GM21528 (cell line): ENCODE results near the gene TAPBP.
A peak's percentile ranks its signal among the peaks of the same experiment; 100 is the strongest.

Experiments
- ATAC-seq: cut with Tn5 transposase; IDR thresholded peaks from one replicate; pipeline ENCODE4 v1.9.1; 2021; ENCODE audit warnings: mild to moderate bottlenecking, moderate library complexity; ENCODE audit not compliant: unreplicated experiment, low FRiP score

The TAPBP gene

DNA sequence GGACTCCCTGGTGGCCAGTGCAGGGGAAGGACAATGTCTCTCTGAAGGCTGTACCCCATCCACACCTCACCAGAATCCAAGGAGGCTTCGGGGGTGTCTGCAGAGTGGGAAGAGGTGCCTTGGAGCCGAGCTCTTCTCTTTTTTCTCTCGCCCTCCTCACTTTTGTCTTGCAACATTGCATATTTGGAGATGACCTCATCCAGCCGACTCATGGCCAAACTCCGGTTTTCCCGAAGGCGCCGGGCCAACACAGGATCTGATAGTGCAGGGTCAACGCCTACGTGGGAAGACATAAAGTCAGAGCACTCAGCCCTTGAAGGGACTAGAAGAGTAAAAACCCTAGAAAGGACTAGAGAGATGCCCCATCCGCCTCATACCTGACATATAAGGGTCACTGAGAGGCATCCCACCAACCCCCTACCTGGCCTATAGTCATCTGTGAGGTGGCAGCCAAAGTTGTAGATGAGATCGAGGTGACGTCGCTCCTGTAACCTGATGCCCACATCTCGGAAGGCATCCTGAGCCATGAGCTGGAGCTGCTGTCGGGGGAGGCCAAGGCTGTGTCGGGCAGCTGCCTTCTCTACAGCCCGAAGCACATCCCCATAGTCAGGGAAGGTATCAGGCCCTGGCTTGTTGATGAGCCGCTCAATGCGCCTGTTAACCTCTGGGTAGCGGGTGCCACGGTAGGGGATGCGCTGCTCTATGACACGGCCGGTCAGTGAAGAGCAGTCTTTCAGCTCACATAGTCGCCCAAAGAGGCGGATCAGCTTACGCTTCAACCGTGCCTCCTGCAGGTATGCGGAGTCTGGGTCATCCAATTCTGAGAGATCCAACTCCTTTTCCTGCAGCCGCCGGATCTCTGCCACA lies 6.7 kb upstream of the TAPBP start:
- no peak for ATAC-seq

DNA sequence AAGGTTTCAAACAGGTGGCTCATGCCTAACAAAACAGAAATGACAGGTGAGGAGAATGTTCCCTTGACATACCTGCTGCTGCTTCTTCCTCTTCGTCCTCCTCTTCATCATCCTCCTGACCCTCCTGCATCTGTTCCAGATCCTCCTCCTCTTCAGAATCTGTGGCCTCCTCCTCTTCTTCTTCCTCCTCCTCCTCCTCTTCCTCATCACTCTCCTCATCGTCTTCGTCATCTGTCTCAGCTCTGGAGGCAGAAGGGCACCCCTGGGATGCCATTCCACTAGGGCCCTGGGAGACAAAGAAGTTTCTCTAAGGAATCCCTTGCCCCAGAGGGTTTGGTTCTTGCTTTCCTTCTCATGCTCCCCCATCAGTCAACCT lies 6.0 kb upstream of the TAPBP start:
- ATAC-seq, result no peak

DNA sequence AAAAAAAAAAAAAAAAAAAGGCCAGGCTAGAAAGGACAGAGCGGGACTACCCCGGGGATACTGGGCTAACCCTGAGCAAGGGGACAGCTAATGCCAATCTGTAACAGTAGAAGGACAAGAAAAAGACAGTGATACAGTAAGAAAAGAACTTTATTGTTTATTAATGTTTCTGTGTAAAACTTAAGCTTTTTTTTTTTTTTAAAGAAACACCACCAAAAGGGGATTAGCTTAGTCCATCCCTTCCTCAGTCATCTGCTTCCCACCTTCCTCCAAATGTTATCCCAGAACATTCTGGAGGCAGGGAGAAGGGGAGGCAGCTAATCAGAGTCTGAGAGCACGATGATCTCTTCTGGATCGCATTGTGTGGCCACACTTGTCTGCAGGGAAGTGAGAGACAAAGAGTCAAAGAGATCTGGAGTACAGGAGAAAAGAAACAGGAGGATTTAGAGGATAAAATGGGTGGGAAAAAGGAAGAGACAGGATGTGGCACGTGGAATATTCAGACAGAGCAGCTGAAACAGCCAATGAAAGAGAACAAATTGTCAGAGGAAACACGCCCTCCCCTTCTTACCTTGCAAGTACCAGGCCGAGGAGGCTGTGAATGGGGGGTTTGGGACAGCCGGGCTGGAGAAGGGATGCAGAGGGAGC lies 4.7 kb upstream of the TAPBP start:
- ATAC-seq, result no peak

DNA sequence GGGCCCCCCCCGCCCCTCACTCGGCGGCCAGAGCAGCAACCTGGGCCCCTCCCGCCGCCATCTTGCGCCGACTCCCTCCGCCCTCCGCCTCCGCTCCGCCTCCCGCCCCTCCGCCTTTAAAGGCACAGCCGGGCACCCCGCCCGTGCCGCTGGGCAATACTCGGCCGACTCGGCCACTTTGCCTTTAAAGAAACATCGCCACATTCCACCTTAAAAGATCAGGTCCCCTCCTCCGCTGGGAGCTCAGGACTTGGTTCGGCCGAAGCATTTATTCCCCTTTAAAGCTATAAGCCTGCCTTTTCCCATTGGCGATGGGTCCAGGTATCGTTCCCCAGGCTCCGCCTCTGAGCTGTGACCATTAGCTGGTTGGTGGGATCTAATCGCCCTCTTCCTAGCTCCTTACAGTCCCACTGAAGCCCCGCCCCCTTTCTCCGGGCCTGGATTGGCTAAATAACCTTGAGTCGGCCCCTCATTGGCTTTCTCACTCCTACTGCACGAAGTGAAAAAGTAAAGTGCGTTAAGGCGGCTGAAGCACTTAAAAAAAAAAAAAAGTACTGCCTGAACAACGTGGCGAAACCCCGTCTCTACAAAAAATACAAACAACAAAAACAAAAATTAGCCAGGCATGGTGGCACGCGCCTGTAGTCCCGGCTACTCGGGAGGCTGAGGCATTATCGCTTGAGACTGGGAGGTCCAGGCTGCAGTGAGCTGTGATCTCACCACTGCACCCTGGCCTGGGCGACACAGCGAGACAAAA lies 4.0 kb upstream of the TAPBP start, which contains the start of gene ZBTB22:
TSS of gene ZBTB22 (minus strand) at position 76 of the 757 bp plus-strand sequence. CDS start 828 bp downstream, outside the sequence.
- ATAC-seq, result peak; percentile 42

DNA sequence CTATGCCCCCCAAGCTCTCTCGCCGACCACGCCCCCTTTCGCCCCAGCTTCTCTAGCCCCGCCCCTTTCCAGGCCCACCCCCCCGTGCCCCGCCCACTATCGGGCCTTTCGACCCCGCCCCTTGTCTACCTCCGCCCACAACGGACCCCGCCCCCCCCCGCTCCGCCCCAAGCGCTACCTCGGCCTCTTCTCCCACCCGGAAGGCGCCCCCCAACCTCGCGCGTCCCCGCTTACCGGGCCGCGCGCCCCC lies 3.5 kb upstream of the TAPBP start:
- no peak for ATAC-seq

DNA sequence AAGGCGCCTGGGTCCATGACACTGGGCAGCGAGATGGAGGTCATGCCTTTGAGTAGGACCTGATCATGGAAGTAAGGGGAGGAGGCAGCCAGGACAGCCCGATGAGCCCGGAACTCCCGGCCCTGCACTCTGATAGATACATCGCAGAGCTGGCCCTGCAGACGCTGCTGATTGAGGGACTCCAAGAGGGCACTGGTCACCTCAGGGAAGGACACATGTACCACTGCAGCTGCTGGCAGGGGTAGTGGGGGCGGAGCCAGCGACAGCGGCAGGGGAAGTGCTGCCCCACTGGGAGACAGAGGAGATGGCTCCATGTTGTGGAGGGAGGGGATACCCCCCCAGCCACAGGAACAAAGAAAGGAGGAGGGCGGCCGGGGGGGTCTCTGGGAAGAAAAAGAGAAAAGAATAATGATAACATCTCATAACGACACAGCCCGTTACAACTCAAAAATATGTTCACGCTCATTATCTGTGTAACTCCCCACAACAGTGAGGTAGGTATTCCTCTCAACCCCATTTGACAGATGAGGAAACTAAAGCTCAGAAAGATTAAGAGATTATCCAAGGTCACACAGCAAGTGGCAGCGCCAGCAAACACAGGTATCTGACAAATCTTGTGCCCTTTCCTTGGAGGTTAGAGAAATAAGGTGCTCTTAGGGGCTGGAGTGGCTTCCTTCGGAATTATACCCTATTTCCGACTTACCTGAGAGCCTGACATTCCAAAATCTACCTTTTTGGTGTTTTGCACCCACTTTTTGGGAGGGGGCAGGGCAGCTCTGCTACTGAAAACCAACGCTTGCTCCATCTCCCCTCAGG lies 2.9 kb upstream of the TAPBP start:
- no peak for ATAC-seq

DNA sequence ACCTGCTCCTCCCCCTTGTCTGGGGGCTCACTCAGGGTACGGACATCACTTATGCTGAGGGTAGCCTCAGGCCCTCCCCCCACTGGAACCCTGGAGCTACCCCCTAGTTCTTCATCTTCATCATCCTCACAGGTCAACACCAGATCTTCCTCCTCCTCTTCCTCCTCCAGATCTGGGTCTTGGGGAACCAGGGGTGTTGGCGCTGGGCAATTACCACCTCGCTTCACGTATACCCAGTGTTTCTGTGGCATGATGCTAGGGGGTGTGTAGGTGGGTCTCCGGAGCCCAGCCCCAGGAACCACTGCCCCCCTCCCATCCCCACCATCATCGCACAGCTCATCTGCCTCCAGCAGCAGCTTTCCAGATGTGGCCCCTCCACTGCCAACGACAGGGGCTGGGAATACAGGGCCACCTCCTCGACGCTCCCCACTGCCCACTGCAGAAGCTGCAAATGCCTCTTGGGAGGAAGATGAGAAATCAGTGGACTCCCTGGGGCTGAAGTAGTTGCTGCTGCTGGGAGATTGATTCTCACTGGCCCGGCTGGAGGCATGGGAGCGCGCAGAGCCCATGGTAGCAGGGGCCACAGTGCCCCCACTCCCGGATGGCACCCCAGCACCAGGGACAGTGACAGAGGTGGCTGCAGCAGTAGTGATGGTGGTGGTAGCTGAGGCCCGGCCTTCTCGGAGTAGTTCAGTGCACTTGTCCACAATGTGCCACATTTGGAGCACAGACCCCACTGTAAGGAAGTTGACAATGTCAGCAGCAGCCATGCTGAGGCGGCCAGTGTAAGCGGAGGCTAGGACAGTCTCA lies 2.1 kb upstream of the TAPBP start:
- ATAC-seq, result no peak

DNA sequence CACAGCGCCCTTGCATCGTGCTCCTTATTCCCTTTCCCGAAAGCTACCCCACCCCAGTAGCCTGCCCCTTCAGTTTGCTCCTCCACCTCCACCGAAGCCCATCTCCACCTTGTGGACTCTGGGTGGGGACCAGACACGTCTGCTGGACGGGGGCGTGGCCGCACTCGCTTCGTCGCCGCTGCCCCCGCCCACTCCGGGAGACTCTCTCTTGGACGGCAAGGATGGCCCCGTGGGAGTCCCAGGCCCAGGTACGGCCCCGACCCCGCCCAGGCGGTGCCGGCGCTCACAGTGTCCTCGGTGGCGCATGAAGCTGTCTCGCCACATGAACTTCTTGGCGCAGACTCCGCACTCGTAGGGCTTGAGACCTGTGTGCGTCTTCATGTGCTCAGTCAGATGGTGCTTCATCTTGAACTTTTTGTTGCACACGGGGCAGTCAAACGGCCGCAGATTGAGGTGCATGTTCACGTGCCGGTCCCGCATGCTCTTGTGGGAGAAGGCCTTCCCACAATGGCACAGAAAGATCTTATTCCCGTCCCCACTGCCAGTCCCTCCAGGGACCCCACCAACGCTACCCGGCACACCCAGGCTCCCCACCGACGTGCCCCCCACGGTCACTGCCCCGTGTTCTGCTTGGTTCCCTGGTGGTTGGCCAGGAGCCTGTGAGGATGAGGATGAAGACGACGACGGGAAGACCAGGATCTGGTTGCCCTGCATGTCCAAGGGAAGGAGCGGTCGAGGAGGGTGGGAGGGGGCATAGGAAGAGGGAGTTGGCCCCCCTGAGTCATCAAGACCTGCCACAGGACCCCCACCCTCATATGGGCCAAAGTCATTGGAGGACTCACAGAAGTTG lies 1.3 kb upstream of the TAPBP start:
- no peak for ATAC-seq

DNA sequence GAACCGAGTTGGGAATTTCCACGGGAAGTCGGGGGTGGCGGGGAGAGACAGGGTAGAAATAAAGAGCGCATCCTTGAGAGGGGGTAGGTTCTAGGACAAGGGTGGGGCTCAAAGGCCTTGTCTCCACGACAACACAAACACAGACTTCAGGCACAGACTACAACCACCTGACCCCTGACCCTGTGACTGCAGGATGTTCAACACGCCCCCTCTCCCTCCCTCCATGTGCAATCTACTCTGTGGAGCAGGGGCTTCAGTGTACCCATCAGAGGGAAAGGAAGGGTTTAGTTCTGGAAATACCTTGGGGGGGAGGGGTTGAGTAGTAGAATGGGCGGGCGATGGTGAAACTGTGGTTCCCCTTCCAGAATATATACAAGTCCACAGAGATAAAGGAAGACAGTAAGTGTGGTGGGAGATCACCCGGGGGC lies 651 bp upstream of the TAPBP start:
- ATAC-seq, result no peak

DNA sequence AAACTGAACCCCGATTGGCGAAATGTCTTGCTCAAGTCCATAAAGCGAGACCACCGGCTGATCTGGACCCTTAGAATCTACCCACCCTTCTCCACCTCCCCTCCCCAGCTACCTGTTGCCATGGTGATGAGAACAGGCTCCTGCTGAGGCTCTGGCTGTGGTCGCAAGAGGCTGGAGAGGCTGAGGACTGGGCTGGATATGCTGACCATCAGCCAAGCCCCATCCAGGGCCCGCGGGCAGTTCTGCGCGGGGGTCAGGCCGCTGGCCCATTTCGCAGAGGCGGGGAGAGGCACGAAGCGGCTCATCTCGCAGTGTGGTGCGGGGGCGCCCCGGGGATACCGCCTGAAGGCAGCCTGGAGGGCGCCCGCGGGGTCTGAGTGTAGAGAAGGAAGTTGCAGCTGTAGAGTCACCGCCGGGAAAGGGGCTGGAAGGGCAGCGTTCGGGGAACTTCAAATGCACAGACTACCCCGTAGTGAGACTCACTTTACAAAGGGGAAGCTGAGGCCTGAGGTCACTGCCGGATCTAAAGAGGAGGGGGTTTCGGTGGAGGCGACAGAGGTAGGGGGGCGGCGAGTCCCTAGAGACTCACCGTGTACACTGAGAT lies 671 bp downstream of the TAPBP start:
- peak; percentile 4 for ATAC-seq

DNA sequence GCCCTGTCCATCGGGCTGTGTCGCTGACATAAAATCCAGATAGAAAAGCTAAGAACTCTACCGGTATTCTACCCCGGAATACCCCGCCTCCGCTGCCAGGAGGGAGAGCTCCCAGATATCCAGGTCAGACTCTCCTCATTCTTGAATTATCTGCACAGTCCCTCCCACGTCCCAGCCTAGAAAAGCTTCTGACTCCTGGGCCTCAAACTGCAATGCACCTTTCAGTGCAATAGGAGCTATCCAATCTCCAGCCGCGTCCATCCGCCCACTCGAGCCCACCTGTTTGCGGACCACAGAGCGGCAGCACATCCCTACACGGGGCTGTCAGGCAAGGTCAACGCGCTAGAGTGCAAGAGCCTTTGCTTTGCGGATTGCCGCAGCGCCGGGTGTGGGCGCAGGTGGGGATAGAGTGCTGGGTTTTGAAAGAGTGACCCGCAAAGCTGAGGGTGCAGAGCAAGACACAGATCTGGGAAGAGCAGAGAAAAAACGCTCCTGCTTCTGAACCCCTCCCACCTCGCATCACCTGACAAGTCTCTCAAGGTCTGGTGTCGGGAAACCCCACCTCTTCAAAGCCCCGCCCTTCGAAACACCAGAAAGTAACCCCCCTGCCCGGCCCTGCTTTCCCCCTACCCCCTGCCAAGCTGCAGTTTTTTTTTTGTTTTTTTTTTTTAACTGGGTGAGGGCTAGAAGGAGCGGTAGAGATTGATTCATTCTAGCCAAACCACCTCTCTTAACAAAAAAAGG lies 1.3 kb downstream of the TAPBP start:
- no peak for ATAC-seq

DNA sequence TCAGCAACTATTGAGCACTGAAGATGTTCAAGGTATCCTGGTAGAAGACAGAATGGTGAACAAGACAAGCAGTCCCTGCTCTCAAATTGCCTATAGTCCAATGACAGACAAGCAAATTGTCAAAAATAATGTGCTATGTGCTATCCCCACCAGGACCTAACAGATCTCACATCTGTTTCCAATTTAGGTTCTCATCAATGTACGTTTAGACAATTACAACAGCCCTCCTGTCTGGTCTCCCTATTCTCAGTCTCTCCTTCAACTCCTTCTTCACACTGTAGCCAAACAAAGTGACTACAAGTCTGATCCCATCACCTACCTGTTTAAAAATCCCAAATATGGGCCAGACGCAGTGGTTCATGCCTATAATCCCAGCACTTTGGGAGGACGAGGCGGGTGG lies 7.5 kb downstream of the TAPBP start:
- ATAC-seq, result no peak

DNA sequence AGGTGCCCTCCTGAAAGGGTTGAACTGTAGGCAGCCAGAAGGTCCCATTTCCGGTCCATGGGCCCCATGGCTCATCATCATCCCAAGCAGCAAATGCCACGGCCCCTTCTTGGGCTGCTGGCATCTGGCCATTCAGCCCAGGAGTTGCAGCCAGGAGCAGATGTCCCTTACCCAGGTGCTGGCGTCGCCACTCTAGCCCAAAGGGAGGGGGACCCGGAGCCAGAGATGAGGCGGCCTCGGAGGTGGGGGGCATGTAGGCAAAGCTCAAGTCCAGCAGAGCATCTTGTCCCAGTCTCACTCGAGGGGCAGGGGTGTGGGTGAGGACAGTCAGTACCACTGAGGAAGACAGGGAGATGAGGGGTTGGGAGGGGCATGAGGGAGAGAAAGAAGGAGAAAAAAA lies 8.8 kb downstream of the TAPBP start:
- no peak for ATAC-seq

DNA sequence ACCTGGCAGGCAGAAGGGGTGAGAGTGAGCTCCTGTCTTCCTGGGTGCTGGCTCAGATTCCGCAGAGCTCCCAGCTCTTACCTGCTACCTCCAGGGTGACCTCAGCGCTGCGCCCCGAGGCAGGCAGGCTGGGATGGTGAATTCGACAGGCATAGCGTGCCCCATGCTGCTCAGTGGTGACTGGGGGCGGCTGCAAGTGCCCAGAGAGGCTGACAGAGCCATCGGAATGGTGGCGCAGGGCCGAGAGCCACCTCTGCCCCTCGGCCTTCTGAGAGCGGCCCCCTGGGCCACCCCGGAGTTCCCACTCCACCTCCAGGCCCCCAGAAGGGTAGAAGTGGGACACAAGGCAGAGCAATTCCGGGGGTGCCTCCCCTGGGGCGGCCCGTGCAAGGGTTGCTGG lies 9.7 kb downstream of the TAPBP start:
- ATAC-seq, result no peak

DNA sequence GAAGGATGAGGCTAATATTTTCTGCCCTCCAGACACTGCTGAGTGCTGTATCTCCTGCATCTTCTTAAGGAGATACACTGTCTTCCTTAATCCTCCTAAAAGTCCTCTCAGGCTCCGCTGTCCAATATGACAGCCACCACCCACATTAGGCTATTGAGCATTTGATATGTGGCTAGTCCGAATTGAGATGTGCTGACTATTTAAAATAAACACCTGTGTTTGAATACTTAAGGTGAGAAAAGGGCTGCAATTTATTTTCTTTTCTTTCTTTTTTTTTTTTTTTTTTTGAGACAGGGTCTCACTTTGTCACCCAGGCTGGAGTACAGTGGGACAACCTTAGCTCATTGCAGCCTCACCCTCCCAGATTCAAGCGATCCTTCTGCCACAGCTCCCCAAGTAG lies 12.0 kb downstream of the TAPBP start:
- ATAC-seq, result no peak

DNA sequence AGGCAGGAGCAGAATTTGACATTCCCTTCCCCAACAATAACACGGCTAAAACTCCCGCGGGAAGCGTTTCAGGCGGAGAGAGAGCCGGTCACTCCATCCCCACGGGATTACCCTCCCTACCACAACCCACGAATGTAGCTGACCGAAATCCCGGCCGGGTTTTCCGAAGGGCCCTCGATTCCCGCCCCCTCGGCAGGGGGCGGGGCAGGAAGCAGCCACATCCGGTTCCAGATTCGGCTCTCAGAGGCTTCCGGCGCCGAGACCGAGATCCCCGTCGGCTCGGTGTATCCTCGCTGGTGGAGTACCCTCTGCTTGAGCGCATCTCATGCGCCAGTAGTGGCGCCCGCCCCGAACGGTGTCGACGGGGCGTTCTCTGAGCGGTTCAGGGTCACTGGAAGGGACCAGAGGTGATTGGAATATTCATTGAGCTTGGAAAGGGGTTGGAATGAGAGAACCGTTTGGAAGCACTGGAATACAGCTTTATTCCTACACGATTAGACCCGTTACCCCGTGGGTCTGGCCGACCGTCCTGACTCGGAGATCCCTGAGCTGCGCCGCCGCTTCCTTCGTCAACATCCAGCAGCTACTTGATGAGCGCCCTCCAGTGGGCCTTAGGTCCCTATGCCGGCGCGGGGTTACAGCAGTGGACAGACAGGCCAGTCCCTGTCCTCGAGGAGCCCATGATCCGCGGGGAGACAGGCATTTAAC lies 14.5 kb downstream of the TAPBP start:
- ATAC-seq, result peak; percentile 67

DNA sequence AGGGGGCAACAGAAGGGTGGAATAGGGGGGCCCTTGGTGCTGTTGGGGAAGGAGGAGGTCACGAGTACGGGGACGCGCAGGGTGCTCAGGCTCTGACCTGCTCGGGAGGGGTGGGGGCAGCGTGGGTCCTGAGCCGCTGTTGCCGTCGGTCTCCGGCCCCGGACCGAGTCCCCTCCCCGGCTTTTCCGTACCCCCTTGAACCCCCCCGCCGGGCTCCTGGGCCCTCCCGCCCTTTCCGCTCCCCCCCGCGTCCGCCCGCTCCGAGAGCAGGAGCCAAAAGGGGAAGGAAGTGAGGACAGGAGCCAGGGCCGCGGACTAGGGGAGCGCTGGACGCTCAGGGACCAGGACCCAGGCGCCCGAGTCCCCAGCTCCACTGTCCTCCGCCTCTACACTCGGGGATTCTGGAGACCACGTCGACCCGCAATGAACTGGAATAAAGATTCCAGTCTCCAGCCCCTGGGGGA lies 15.1 kb downstream of the TAPBP start, which contains the start of gene RGL2:
TSS of gene RGL2 (minus strand) at position 170 of the 464 bp plus-strand sequence. CDS start 332 bp downstream, outside the sequence.
- ATAC-seq, result peak; percentile 21
